Right atrium auricular region (tissue), 2 donors: ENCODE data around the gene ADARB2. TPM values are rescaled to one million over a fixed set of nuclear protein-coding genes. Genes with fewer than 3 reads are reported as not detected.

Source experiments
- DNase-seq: peaks from one replicate; pipeline ENCODE4 v3.0.0-alpha.2; 2019; ENCODE audit warnings: low spot score
- H3K27ac ChIP-seq, 2 donors: fragments of 200-600 bp; sonication (generic); 1 replicate in 1 of 2; 2 replicates in 1 of 2; pipeline ENCODE4 v1.5.1; 2016 to 2019
- H3K27me3 ChIP-seq, 2 donors: fragments of 200-600 bp; sonication (generic); one replicate each; pipeline versions ENCODE4 v1.5.1 to v1.6.0; 2017 to 2019
- H3K36me3 ChIP-seq: fragments of 200-600 bp; sonication (generic); one replicate; pipeline ENCODE4 v1.5.1; 2016
- H3K4me1 ChIP-seq, 2 donors: fragments of 200-600 bp; sonication (generic); one replicate each; pipeline versions ENCODE4 v1.5.1 to v1.6.0; 2017 to 2019
- H3K4me3 ChIP-seq, 2 donors: fragments of 200-600 bp; sonication (generic); 1 replicate in 1 of 2; 2 replicates in 1 of 2; pipeline ENCODE4 v1.5.1; 2017 to 2019; ENCODE audit warnings: mild to moderate bottlenecking in 1 of 2, moderate library complexity in 1 of 2
- H3K9me3 ChIP-seq, 2 donors: fragments of 200-600 bp; sonication (generic); one replicate each; pipeline ENCODE4 v1.5.1; 2019
- total RNA-seq, 2 donors: library from RNA; depleted of rRNA; stranded (reverse); fragments of >200 nt; gene quantifications; one replicate each; pipeline ENCODE4 v1.1.0, GENCODE V29; 2016
- TF ChIP-seq, protein P1 (sequence below), 2 donors: fragments of 200-600 bp; sonication (generic); IDR thresholded peaks; one replicate each; pipeline ENCODE4 v1.5.1; 2019; ENCODE audit warnings: antibody characterized with exemption in 2 of 2

Gene ADARB2
- total RNA-seq, 2 donors from 2014 or later = 0.33 to 0.71 TPM

GRCh38 chr10:1665021-1665661, 72.2 kb downstream of the ADARB2 start:
- Histone ChIP-seq H3K9me3 (no peaks in the 10 kb centered on the region), H3K4me3 (no peak overlapping the region), H3K36me3 (no peaks in the 10 kb centered on the region), H3K27me3 (no peaks in the 10 kb centered on the region), H3K27ac (no peak overlapping the region), H3K4me1 (no peaks in the 10 kb centered on the region)
- no peak for DNase-seq
- TF ChIP-seq, protein P1, sequence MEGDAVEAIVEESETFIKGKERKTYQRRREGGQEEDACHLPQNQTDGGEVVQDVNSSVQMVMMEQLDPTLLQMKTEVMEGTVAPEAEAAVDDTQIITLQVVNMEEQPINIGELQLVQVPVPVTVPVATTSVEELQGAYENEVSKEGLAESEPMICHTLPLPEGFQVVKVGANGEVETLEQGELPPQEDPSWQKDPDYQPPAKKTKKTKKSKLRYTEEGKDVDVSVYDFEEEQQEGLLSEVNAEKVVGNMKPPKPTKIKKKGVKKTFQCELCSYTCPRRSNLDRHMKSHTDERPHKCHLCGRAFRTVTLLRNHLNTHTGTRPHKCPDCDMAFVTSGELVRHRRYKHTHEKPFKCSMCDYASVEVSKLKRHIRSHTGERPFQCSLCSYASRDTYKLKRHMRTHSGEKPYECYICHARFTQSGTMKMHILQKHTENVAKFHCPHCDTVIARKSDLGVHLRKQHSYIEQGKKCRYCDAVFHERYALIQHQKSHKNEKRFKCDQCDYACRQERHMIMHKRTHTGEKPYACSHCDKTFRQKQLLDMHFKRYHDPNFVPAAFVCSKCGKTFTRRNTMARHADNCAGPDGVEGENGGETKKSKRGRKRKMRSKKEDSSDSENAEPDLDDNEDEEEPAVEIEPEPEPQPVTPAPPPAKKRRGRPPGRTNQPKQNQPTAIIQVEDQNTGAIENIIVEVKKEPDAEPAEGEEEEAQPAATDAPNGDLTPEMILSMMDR (IDR thresholded peaks at IDR 0.05) = no peak

GRCh38 chr10:1664333-1664964, 72.9 kb downstream of the ADARB2 start:
- no peak for DNase-seq
- Histone ChIP-seq H3K36me3 (no peaks in the 10 kb centered on the region), H3K4me1 (no peaks in the 10 kb centered on the region), H3K27me3 (no peaks in the 10 kb centered on the region), H3K4me3 (no peak overlapping the region), H3K27ac (no peak overlapping the region), H3K9me3 (no peaks in the 10 kb centered on the region)
- TF ChIP-seq, protein P1 (IDR thresholded peaks at IDR 0.05) = no peak

GRCh38 chr10:1663226-1663625, 74.1 kb downstream of the ADARB2 start:
- no peaks in the 10 kb centered on the region for H3K36me3 ChIP-seq
- H3K4me3 ChIP-seq = no peak overlapping the region
- H3K27ac ChIP-seq = no peak overlapping the region
- no peaks in the 10 kb centered on the region for H3K9me3 ChIP-seq
- H3K27me3 ChIP-seq = no peaks in the 10 kb centered on the region
- TF ChIP-seq, protein P1 (IDR thresholded peaks at IDR 0.05) = no peak
- no peak for DNase-seq
- H3K4me1 ChIP-seq = no peaks in the 10 kb centered on the region

- Histone ChIP-seq H3K4me1 (no peaks in the 10 kb centered on the region), H3K27ac (no peak overlapping the region), H3K4me3 (no peak overlapping the region), H3K9me3 (no peaks in the 10 kb centered on the region), H3K36me3 (no peaks in the 10 kb centered on the region), H3K27me3 (no peaks in the 10 kb centered on the region)
- TF ChIP-seq, protein P1 (IDR thresholded peaks at IDR 0.05) = no peak
- no peak for DNase-seq
These were observed 74.8 kb downstream of the ADARB2 start for GRCh38 chr10:1662438-1663025.

DNA sequence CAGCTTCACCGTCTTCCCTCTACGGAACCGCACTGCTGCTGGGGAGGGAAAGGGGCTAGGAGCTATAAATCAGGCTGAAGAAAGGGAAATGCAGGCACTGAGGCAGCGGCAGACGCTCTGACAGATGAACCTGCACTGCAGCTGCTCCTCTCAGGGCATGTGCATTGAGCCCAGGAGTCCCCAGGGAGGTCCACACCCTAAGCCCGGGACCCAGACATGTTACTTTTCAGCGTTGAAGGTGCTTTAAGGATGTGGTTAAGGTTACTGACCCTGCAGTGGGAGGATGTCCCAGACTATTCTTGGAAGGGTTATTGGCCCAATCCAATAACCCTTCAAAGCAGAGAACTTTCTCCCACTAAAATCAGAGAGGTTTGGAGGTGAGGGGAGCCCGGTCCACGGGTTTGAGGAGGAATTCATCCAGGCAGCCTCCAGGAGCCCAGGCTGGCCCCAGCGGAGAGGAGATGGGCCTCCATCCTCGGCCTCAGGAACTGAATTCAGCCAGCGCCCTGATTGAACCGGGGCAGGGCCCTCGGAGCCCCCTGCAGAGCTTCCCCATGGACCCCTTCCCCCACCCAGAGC, 75.4 kb downstream of the ADARB2 start:
- no peaks in the 10 kb centered on the region for H3K4me1 ChIP-seq
- no peak overlapping the region for H3K27ac ChIP-seq
- TF ChIP-seq, protein P1 (IDR thresholded peaks at IDR 0.05) = no peak
- H3K27me3 ChIP-seq = no peaks in the 10 kb centered on the region
- no peaks in the 10 kb centered on the region for H3K36me3 ChIP-seq
- no peak overlapping the region for H3K4me3 ChIP-seq
- DNase-seq = no peak
- H3K9me3 ChIP-seq = no peaks in the 10 kb centered on the region
